ENCODE data around the gene NTRK3. TPM values are rescaled to one million over a fixed set of nuclear protein-coding genes. Genes with fewer than 3 reads are reported as not detected.
A peak's percentile ranks its signal among the peaks of the same experiment; 100 is the strongest.

Gene NTRK3
- total and polyA plus RNA-seq, 2 experiments from 2014 or later: not detected

DNA sequence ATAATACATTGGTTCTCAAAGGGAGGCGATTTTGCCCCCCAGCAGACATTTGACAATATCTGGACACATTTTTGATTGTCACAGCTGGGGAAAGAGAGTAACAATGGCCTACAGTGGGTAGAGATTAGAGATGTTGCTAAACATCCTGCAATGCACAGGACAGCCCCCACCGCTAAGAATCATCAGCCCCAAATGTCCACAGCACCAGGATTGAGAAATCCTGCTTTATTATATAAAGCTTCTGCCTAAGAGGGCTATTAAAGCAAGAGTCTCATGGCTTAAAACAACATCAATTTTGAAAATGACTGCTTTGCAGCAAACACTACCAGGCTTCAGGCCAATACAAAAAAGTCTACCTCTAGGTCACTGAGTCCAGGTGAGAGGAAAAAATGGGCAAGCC is 68.2 kb downstream of the NTRK3 start:
- H3K4me2 ChIP-seq (ENCODE audit: unreplicated experiment): no peak overlapping the region
- TF ChIP-seq EZH2 (IDR thresholded peaks at IDR 0.05; ENCODE audit: insufficient read depth, poor library complexity, severe bottlenecking) (no peak), EZH2phosphoT487 (IDR thresholded peaks at IDR 0.05; ENCODE audit: insufficient read depth, low read depth) (no peak)
- no peak overlapping the region for H2AFZ ChIP-seq
- no peaks in the 10 kb centered on the region for H4K20me1 ChIP-seq (ENCODE audit: insufficient read depth)
- H3K27ac ChIP-seq: no peak overlapping the region
- H3K79me2 ChIP-seq (ENCODE audit: insufficient read depth): no peaks in the 10 kb centered on the region
- no peaks in the 10 kb centered on the region for H3K9me2 ChIP-seq (ENCODE audit: insufficient read depth)
- DNase-seq: no peak
- 40 to 47% methylated on average over 2 of the region's 2 CpGs for WGBS, 2 experiments (ENCODE audit: low coverage in 1 of 2, low lambda C conversion rate in 2 of 2, missing lambda C conversion rate in 2 of 2)
- no peaks in the 10 kb centered on the region for H3K9me3 ChIP-seq (ENCODE audit: low read depth)
- no peak overlapping the region for H3K9ac ChIP-seq
- no peaks in the 10 kb centered on the region for H3K4me1 ChIP-seq (ENCODE audit: insufficient read depth)
- in situ Hi-C loops (cut with MboI): no loop called here
- H3K36me3 ChIP-seq (ENCODE audit: low read depth): no peaks in the 10 kb centered on the region
- no peak overlapping the region for H3K4me3 ChIP-seq
- H3F3A ChIP-seq (ENCODE audit: insufficient read depth): no peaks in the 10 kb centered on the region
- H3K27me3 ChIP-seq (replicated peaks; ENCODE audit: insufficient read depth): no peaks in the 10 kb centered on the region

DNA sequence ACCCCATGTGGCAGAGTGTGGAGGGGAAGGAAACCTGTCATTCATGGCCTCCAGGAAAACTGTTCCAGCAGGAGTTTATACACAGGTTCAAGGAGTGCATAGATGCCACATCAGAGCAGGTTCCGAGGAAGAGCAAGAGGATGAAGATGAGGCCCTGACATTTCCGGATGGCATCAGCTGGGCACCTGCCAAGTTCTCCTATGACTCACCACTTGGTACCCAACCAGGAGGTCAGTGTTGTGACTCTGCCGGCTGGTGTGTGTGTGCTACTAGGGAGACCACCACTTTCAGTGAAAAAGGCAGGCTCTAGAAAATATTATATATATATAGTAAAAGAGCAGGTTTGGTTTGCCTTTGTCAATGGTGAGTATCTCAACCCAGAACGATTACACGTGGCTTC is 69.3 kb downstream of the NTRK3 start:
- in situ Hi-C loops (cut with MboI): no loop called here
- Histone ChIP-seq H3K4me2 (ENCODE audit: unreplicated experiment) (no peak overlapping the region), H3K9me3 (ENCODE audit: low read depth) (no peaks in the 10 kb centered on the region), H3K9me2 (ENCODE audit: insufficient read depth) (no peaks in the 10 kb centered on the region), H2AFZ (no peak overlapping the region), H3K4me3 (no peak overlapping the region), H3K27me3 (replicated peaks; ENCODE audit: insufficient read depth) (no peaks in the 10 kb centered on the region), H3K36me3 (ENCODE audit: low read depth) (no peaks in the 10 kb centered on the region), H4K20me1 (ENCODE audit: insufficient read depth) (no peaks in the 10 kb centered on the region), H3K9ac (no peak overlapping the region), H3K4me1 (ENCODE audit: insufficient read depth) (no peaks in the 10 kb centered on the region), H3F3A (ENCODE audit: insufficient read depth) (no peaks in the 10 kb centered on the region), H3K27ac (no peak overlapping the region), H3K79me2 (ENCODE audit: insufficient read depth) (no peaks in the 10 kb centered on the region)
- WGBS, 2 experiments (ENCODE audit: low coverage in 1 of 2, low lambda C conversion rate in 2 of 2, missing lambda C conversion rate in 2 of 2): 31 to 37% methylated on average over 5 of the region's 5 CpGs
- DNase-seq: peak; percentile 10
- TF ChIP-seq EZH2phosphoT487 (IDR thresholded peaks at IDR 0.05; ENCODE audit: insufficient read depth, low read depth): no peak

DNA sequence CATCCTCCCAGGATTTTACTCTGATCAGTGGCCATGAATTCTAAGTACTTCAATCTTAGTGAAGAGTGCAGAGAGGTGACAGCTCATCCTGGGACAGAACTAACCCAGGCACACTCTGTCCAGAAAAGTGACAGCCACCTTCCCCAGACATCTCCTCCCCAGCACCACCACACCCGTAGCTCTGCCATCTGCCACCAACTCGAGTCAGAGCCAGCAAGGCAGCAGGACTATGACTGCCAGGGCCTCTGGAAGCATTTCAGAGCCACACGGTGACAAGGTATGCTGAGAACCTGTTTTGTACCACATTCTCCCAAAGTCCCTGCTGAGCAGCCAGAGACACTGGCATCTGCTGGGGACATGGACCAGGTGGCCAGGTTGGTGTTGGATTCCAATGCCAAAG is 71.0 kb downstream of the NTRK3 start:
- H3K36me3 ChIP-seq (ENCODE audit: low read depth): no peaks in the 10 kb centered on the region
- in situ Hi-C loops (cut with MboI): no loop called here

DNA sequence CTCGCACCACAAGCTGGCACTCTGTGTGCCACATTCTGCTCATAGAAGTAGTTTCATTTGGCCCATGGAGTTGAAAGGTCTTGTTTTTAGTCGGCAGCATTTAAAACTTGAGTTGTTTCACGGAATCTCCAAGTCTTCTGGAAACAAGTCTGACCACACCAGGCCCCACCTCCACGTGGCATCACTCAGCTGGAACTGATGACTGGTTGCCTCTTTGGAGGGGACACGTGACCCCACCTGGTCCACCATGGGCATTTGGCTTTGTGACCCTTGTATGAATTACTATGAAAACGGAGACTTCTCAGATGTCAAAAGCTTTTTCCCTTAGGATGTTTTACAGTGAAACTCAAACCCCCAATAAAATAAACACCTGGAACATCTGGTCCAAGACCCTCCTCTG is 74.9 kb downstream of the NTRK3 start:
- Histone ChIP-seq H3K9ac (no peak overlapping the region), H4K20me1 (ENCODE audit: insufficient read depth) (no peaks in the 10 kb centered on the region), H3K4me1 (ENCODE audit: insufficient read depth) (no peaks in the 10 kb centered on the region), H3F3A (ENCODE audit: insufficient read depth) (no peaks in the 10 kb centered on the region), H3K4me2 (ENCODE audit: unreplicated experiment) (no peak overlapping the region), H3K27ac (no peak overlapping the region), H2AFZ (no peak overlapping the region), H3K79me2 (ENCODE audit: insufficient read depth) (no peaks in the 10 kb centered on the region), H3K9me3 (ENCODE audit: low read depth) (no peaks in the 10 kb centered on the region), H3K27me3 (replicated peaks; ENCODE audit: insufficient read depth) (no peaks in the 10 kb centered on the region), H3K4me3 (no peak overlapping the region), H3K9me2 (ENCODE audit: insufficient read depth) (no peaks in the 10 kb centered on the region), H3K36me3 (ENCODE audit: low read depth) (no peaks in the 10 kb centered on the region)
- 11 to 12% methylated on average over 6 of the region's 6 CpGs for WGBS, 2 experiments (ENCODE audit: low coverage in 1 of 2, low lambda C conversion rate in 2 of 2, missing lambda C conversion rate in 2 of 2)
- no peak for DNase-seq
- TF ChIP-seq EZH2phosphoT487 (IDR thresholded peaks at IDR 0.05; ENCODE audit: insufficient read depth, low read depth) (no peak), EZH2 (IDR thresholded peaks at IDR 0.05; ENCODE audit: insufficient read depth, poor library complexity, severe bottlenecking) (no peak)
- in situ Hi-C loops (cut with MboI): no loop called here

More for the DNA sequence above, 71.0 kb downstream of the NTRK3 start:
- no peak for TF ChIP-seq EZH2 (IDR thresholded peaks at IDR 0.05; ENCODE audit: insufficient read depth, poor library complexity, severe bottlenecking)
- TF ChIP-seq EZH2phosphoT487 (IDR thresholded peaks at IDR 0.05; ENCODE audit: insufficient read depth, low read depth): no peak
- Histone ChIP-seq H3K9me3 (ENCODE audit: low read depth) (no peaks in the 10 kb centered on the region), H3K4me3 (no peak overlapping the region), H4K20me1 (ENCODE audit: insufficient read depth) (no peaks in the 10 kb centered on the region), H3K4me1 (ENCODE audit: insufficient read depth) (no peaks in the 10 kb centered on the region), H3K9me2 (ENCODE audit: insufficient read depth) (no peaks in the 10 kb centered on the region), H3K27me3 (replicated peaks; ENCODE audit: insufficient read depth) (no peaks in the 10 kb centered on the region), H3K9ac (no peak overlapping the region), H3K4me2 (ENCODE audit: unreplicated experiment) (no peak overlapping the region), H3K27ac (no peak overlapping the region), H3F3A (ENCODE audit: insufficient read depth) (no peaks in the 10 kb centered on the region), H2AFZ (no peak overlapping the region), H3K79me2 (ENCODE audit: insufficient read depth) (no peaks in the 10 kb centered on the region)
- 7 to 16% methylated on average over 3 of the region's 3 CpGs for WGBS, 2 experiments (ENCODE audit: low coverage in 1 of 2, low lambda C conversion rate in 2 of 2, missing lambda C conversion rate in 2 of 2)
- DNase-seq: no peak

DNA sequence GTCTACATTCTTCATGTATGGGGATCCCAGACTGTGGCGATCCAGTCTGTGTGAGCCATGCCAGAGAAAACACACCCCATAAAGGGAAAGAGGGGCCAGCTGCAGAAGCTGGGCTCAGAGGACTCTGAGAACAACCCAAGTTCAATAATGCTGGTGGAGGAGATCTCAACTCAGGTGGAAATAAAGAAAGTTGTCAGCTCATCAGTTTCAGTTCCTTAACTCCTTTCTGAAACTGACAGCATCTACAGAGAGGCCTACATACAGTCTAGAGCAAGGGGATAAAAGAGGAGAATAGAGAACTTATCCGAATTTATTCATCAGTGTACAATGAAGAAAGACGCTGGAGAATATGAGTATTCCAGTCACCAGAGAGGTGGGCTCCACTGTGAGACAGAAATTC is 77.0 kb downstream of the NTRK3 start:
- no peak for DNase-seq
- no peaks in the 10 kb centered on the region for H3K36me3 ChIP-seq (ENCODE audit: low read depth)
- no peak for TF ChIP-seq EZH2phosphoT487 (IDR thresholded peaks at IDR 0.05; ENCODE audit: insufficient read depth, low read depth)
- no peak for TF ChIP-seq EZH2 (IDR thresholded peaks at IDR 0.05; ENCODE audit: insufficient read depth, poor library complexity, severe bottlenecking)
- H3K9me2 ChIP-seq (ENCODE audit: insufficient read depth): no peaks in the 10 kb centered on the region
- H3K9me3 ChIP-seq (ENCODE audit: low read depth): no peaks in the 10 kb centered on the region
- H3K79me2 ChIP-seq (ENCODE audit: insufficient read depth): no peaks in the 10 kb centered on the region
- no peak overlapping the region for H2AFZ ChIP-seq
- no peak overlapping the region for H3K9ac ChIP-seq
- no peak overlapping the region for H3K4me3 ChIP-seq
- in situ Hi-C loops (cut with MboI): no loop called here
- no peaks in the 10 kb centered on the region for H3K27me3 ChIP-seq (replicated peaks; ENCODE audit: insufficient read depth)
- 31 to 41% methylated on average over 3 of the region's 3 CpGs for WGBS, 2 experiments (ENCODE audit: low coverage in 1 of 2, low lambda C conversion rate in 2 of 2, missing lambda C conversion rate in 2 of 2)
- no peak overlapping the region for H3K4me2 ChIP-seq (ENCODE audit: unreplicated experiment)
- H3F3A ChIP-seq (ENCODE audit: insufficient read depth): no peaks in the 10 kb centered on the region
- no peak overlapping the region for H3K27ac ChIP-seq
- no peaks in the 10 kb centered on the region for H3K4me1 ChIP-seq (ENCODE audit: insufficient read depth)
- H4K20me1 ChIP-seq (ENCODE audit: insufficient read depth): no peaks in the 10 kb centered on the region
